Endothelial cell of umbilical vein (primary cell): Measurements from ENCODE around the gene SPIN4. TPM values are rescaled to one million over a fixed set of nuclear protein-coding genes. Genes with fewer than 3 reads are reported as not detected.
"Not testable (repeated sequence)": the region's sequence is repeated elsewhere in the genome, so short reads cannot be mapped to it uniquely, and the experiment has no call there.

ENCODE experiments used
- BruUV-seq: library from RNA; stranded (reverse); fragments of 400-500 nt; replicated peaks from 2 replicates; lab custom pipeline; 2021; lab: Mats Ljungman, UMichigan
- CTCF ChIA-PET: fragments of 300-600, 350-600 bp; sonication (Branson Sonifier 250); formaldehyde crosslinking; loops from one replicate; lab custom pipeline; 2021; ENCODE audit warnings: antibody characterized with exemption, inconsistent platforms; lab: Charles Lee
- POLR2A ChIA-PET: fragments of 300-600, 350-600 bp; sonication (Branson Sonifier 250); formaldehyde crosslinking; loops from one replicate; lab custom pipeline; 2021; ENCODE audit warnings: antibody characterized with exemption, inconsistent platforms; lab: Charles Lee
- DNase-seq: peaks from one replicate; pipeline ENCODE4 v3.0.0-alpha.2; 2011; ENCODE audit warnings: low read depth, low spot score
- FAIRE-seq: peaks from 2 replicates; lab custom pipeline; 2011; peaks lifted over from hg19 to GRCh38; lab: Jason Lieb, UNC
- H2AFZ ChIP-seq: 2 replicates; pipeline ENCODE4 v1.6.0; 2012; ENCODE audit warnings: low read depth, low read length, control low read depth, inconsistent platforms
- H3K27ac ChIP-seq: 2 replicates; pipeline ENCODE4 v1.5.1; 2011; ENCODE audit warnings: low read depth, mild to moderate bottlenecking, control low read depth, low read length, moderate library complexity; ENCODE audit not compliant: insufficient read depth
- H3K27me3 ChIP-seq, 2 experiments: 2 replicates each; pipeline versions ENCODE4 v1.6.0 to v1.6.1; 2011; ENCODE audit warnings: low read length in 2 of 2, mixed read lengths in 1 of 2; ENCODE audit not compliant: control insufficient read depth in 2 of 2, insufficient read depth in 2 of 2
- H3K36me3 ChIP-seq, 2 experiments: 2 replicates in 1 of 2; 3 replicates in 1 of 2; pipeline ENCODE4 v1.5.1; 2011; ENCODE audit warnings: low read length in 2 of 2, mild to moderate bottlenecking in 1 of 2, moderate library complexity in 1 of 2; ENCODE audit not compliant: control insufficient read depth in 2 of 2, insufficient read depth in 2 of 2; ENCODE audit errors: extremely low read depth in 1 of 2
- H3K4me1 ChIP-seq: 3 replicates; pipeline ENCODE4 v1.5.1; 2011; ENCODE audit warnings: mild to moderate bottlenecking, low read length; ENCODE audit not compliant: control insufficient read depth, insufficient read depth; ENCODE audit errors: extremely low read depth
- H3K4me2 ChIP-seq: 2 replicates; pipeline ENCODE4 v1.6.1; 2011; ENCODE audit warnings: low read length, control low read depth, mixed read lengths; ENCODE audit not compliant: insufficient read depth
- H3K4me3 ChIP-seq, 3 experiments: fragments of 200-600 bp in 1 of 3; sonication (generic), shearing (Covaris generic) in 1 of 3; replicated peaks in 1 of 3; 2 replicates each; pipeline ENCODE4 v1.5.1; 2011 to 2016; ENCODE audit warnings: control low read depth in 3 of 3, low read length in 3 of 3, mild to moderate bottlenecking in 2 of 3, inconsistent platforms in 1 of 3, low read depth in 1 of 3, moderate library complexity in 1 of 3; ENCODE audit not compliant: insufficient read depth in 1 of 3
- H3K79me2 ChIP-seq: 2 replicates; pipeline ENCODE4 v1.6.0; 2012; ENCODE audit warnings: low read length, inconsistent platforms; ENCODE audit not compliant: control insufficient read depth, insufficient read depth
- H3K9ac ChIP-seq: replicated peaks from 2 replicates; pipeline ENCODE3; 2011; ENCODE audit warnings: low read length, control low read depth; ENCODE audit not compliant: insufficient read depth; ENCODE audit errors: extremely low read depth
- H3K9me1 ChIP-seq: replicated peaks from 3 replicates; pipeline ENCODE4 v1.6.0; 2011; ENCODE audit warnings: mild to moderate bottlenecking, low read length; ENCODE audit not compliant: control insufficient read depth, insufficient read depth; ENCODE audit errors: extremely low read depth
- H3K9me3 ChIP-seq: replicated peaks from 2 replicates; pipeline ENCODE4 v1.5.1; 2012; ENCODE audit warnings: low read length, inconsistent platforms; ENCODE audit not compliant: control insufficient read depth, insufficient read depth
- H4K20me1 ChIP-seq: replicated peaks from 2 replicates; pipeline ENCODE3; 2011; ENCODE audit warnings: mild to moderate bottlenecking, low read length; ENCODE audit not compliant: control insufficient read depth, insufficient read depth; ENCODE audit errors: extremely low read depth
- CTCF ChIP-seq, 2 donors: IDR thresholded peaks; 1 replicate in 1 of 2; 2 replicates in 1 of 2; pipeline ENCODE4 v1.5.1; 2011; ENCODE audit warnings: low read length in 2 of 2, mild to moderate bottlenecking in 2 of 2, moderate library complexity in 2 of 2, control low read depth in 1 of 2, inconsistent platforms in 1 of 2, low read depth in 1 of 2; ENCODE audit not compliant: insufficient read depth in 1 of 2; ENCODE audit errors: extremely low read depth in 1 of 2
- EZH2 ChIP-seq: IDR thresholded peaks from 2 replicates; pipeline ENCODE4 v1.6.1; 2012; ENCODE audit warnings: borderline replicate concordance, low read depth, mild to moderate bottlenecking, moderate library complexity, low read length, inconsistent platforms; ENCODE audit not compliant: severe bottlenecking
- FOS ChIP-seq: IDR thresholded peaks from 2 replicates; pipeline ENCODE4 v1.6.1; 2011; ENCODE audit warnings: mild to moderate bottlenecking, low read length, moderate library complexity, borderline replicate concordance; ENCODE audit not compliant: insufficient read depth
- GATA2 ChIP-seq: IDR thresholded peaks from 2 replicates; pipeline ENCODE4 v1.7.0; 2011; ENCODE audit warnings: low read depth, mild to moderate bottlenecking, moderate library complexity, mixed read lengths, low read length; ENCODE audit not compliant: insufficient read length, insufficient read depth
- MYC ChIP-seq: IDR thresholded peaks from one replicate; pipeline ENCODE4 v1.6.1; 2011; ENCODE audit warnings: mild to moderate bottlenecking, low read depth, low read length
- POLR2A ChIP-seq: IDR thresholded peaks from 2 replicates; pipeline ENCODE4 v1.6.1; 2012; ENCODE audit warnings: low read depth, mild to moderate bottlenecking, control low read depth, low read length
- POLR2AphosphoS5 ChIP-seq: IDR thresholded peaks from 2 replicates; pipeline ENCODE4 v1.6.1; 2012; ENCODE audit warnings: low read depth, mild to moderate bottlenecking, control low read depth, low read length, moderate library complexity; ENCODE audit not compliant: insufficient read depth
- dilution Hi-C: fragments of 300-500 bp; cut with MboI; formaldehyde crosslinking; loops from one replicate; pipeline ENCODE4 v1.15.0; 2019; ENCODE audit warnings: low sequenced_read_pairs; ENCODE audit not compliant: extremely low pct_ligation_motif_present
- intact Hi-C: fragments of 100-400 bp; cut with micrococcal nuclease; formaldehyde crosslinking; loops from one replicate; pipeline ENCODE4 v1.10.0; 2022
- polyA plus RNA-seq, 4 experiments: library from polyadenylated mRNA; depleted of rRNA in 3 of 4; stranded (reverse) in 3 of 4; unstranded in 1 of 4; fragments of >200 nt; gene quantifications; 2 replicates each; pipeline versions ENCODE4 v1.2.1 to v1.2.3, GENCODE V29; 2011 to 2012; ENCODE audit warnings: missing spikeins in 1 of 4
- total RNA-seq: library from RNA; stranded (reverse); gene quantifications from 2 replicates; pipeline ENCODE4 v1.2.3, GENCODE V29; 2021

Gene SPIN4
- total and polyA plus RNA-seq, 2 donors (not counting 3 experiments of a cell fraction or from before 2014, with no cell fraction given), result 4.4 to 7.5 TPM

GRCh38 chrX:63387411-63387810, 36.3 kb upstream of the SPIN4 start:
- Histone ChIP-seq H3K4me1 (no peaks in the 10 kb centered on the region), H2AFZ (no peak overlapping the region), H3K36me3 (no peaks in the 10 kb centered on the region), H3K79me2 (no peaks in the 10 kb centered on the region), H3K27ac (no peak overlapping the region), H3K4me3 (no peak overlapping the region), H3K9me3 (no peaks in the 10 kb centered on the region), H4K20me1 (no peaks in the 10 kb centered on the region), H3K9me1 (no peaks in the 10 kb centered on the region), H3K9ac (no peak overlapping the region), H3K4me2 (no peak overlapping the region), H3K27me3 (no peaks in the 10 kb centered on the region)
- BruUV-seq, result no TSS peak
- no peak for FAIRE-seq
- intact Hi-C loops, result no loop called here
- ChIA-PET CTCF (no interaction called here), POLR2A (no interaction called here)
- dilution Hi-C loops, result no loop called here
- DNase-seq, result no peak
- TF ChIP-seq POLR2AphosphoS5 (no peak), EZH2 (no peak), FOS (no peak), GATA2 (no peak), CTCF (IDR thresholded peaks at IDR 0.05; ENCODE audit: extremely low read depth in 1 of 2, insufficient read depth in 1 of 2, low read depth in 1 of 2, low read length in 2 of 2) (no peak), POLR2A (no peak), MYC (no peak)

GRCh38 chrX:63384263-63384662, 33.1 kb upstream of the SPIN4 start:
- H3K79me2 ChIP-seq, H3K4me1 ChIP-seq, DNase-seq, H3K9ac ChIP-seq, intact Hi-C loops, H2AFZ ChIP-seq, H3K36me3 ChIP-seq, H3K27me3 ChIP-seq, H3K9me3 ChIP-seq, H4K20me1 ChIP-seq, H3K9me1 ChIP-seq, CTCF ChIA-PET, POLR2A ChIA-PET, H3K27ac ChIP-seq, dilution Hi-C loops, H3K4me3 ChIP-seq, BruUV-seq, FAIRE-seq, H3K4me2 ChIP-seq: not testable (repeated sequence)

- H3K79me2 ChIP-seq, CTCF ChIA-PET, H3K4me2 ChIP-seq, H3K9me1 ChIP-seq, intact Hi-C loops, dilution Hi-C loops, H3K36me3 ChIP-seq, H3K4me1 ChIP-seq, H4K20me1 ChIP-seq, H3K9ac ChIP-seq, H2AFZ ChIP-seq, H3K4me3 ChIP-seq, DNase-seq, POLR2A ChIA-PET, H3K9me3 ChIP-seq, FAIRE-seq, BruUV-seq, H3K27me3 ChIP-seq, H3K27ac ChIP-seq: not testable (repeated sequence)
Measured at GRCh38 chrX:63373012-63373411, 21.9 kb upstream of the SPIN4 start.
